GM10847 (cell line): ENCODE data around the gene DCHS1.

Source experiments
- POLR2A ChIP-seq: IDR thresholded peaks from 2 replicates; pipeline ENCODE4 v1.6.1; 2011; ENCODE audit not compliant: insufficient read length; ENCODE audit errors: extremely low read depth

DCHS1 gene

GRCh38 chr11:6576471-6577373, 78.9 kb downstream of the DCHS1 start:
- no peak for TF ChIP-seq POLR2A

GRCh38 chr11:6574816-6575715, 80.5 kb downstream of the DCHS1 start:
- no peak for TF ChIP-seq POLR2A

GRCh38 chr11:6572215-6572614, 83.4 kb downstream of the DCHS1 start:
- TF ChIP-seq POLR2A = no peak

DNA sequence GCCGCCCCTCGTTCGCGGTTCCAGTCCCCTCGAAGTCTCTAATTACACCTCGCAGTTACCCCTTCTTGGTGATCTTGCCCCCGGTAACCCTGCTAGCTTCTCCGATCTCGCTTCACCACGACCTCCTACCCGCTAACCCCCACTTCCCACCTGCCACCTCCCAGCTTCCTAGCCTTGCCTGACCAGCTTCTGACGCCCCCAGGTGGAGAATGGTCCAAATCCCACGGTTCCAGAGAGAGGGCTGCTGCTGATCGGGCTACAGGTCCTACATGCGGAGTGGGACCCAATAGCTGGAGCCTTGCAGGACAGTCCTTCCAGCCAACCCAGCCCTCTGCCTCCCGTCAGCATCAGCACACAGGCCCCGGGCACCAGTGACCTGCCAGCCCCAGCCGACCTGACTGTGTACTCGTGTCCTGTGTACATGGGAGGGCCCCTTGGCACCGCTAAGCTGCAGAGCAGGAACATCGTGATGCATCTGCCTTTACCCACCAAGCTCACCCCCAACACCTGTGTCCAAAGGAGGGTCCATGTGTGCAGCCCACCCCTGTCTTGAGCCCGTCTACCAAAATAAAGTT, 84.1 kb downstream of the DCHS1 start:
- no peak for TF ChIP-seq POLR2A
